A549 (cell line): ENCODE measurements around the gene ZNF275. TPM values are rescaled to one million over a fixed set of nuclear protein-coding genes. Genes with fewer than 3 reads are reported as not detected.

ENCODE experiments used
- ATAC-seq, 2 experiments: fragments of 200-7000 bp in 1 of 2; fragments of >200 bp in 1 of 2; cut with Nextera tagmentation in 1 of 2; cut with Tn5 transposase in 1 of 2; 3 replicates each; pipeline versions ENCODE4 v1.8.0 to v1.9.1; 2018 to 2020; ENCODE audit warnings: mild to moderate bottlenecking in 1 of 2, moderate library complexity in 1 of 2
- CTCF ChIA-PET: fragments of 300-600 bp; sonication (Branson Sonifier 250); formaldehyde crosslinking; extraction: SDS; loops from one replicate; lab custom pipeline; 2021; ENCODE audit warnings: antibody characterized with exemption, inconsistent platforms; lab: Yijun Ruan, JAX
- POLR2A ChIA-PET: fragments of 350-600 bp; formaldehyde crosslinking; extraction: SDS; loops from one replicate; lab custom pipeline; 2021; ENCODE audit warnings: antibody characterized with exemption, inconsistent platforms; lab: Yijun Ruan, JAX
- DNase-seq, 2 experiments: peaks; one replicate each; pipeline versions ENCODE4 v3.0.0 to v3.0.0-alpha.2; 2011 to 2016; ENCODE audit warnings: low read depth in 1 of 2, low spot score in 1 of 2
- FAIRE-seq: peaks from 2 replicates; lab custom pipeline; 2011; peaks lifted over from hg19 to GRCh38; lab: Jason Lieb, UNC
- H3K27ac ChIP-seq, 2 experiments: fragments of >200 bp; sonication (Bioruptor Twin); formaldehyde crosslinking; 3 replicates each; pipeline ENCODE4 v1.5.1; 2016 to 2017
- H3K4me1 ChIP-seq: fragments of >200 bp; sonication (Bioruptor Twin); formaldehyde crosslinking; 3 replicates; pipeline ENCODE4 v1.6.1; 2016
- H3K4me2 ChIP-seq: fragments of >200 bp; sonication (Bioruptor Twin); formaldehyde crosslinking; 3 replicates; pipeline ENCODE4 v1.6.1; 2016
- H3K4me3 ChIP-seq: fragments of >200 bp; sonication (Bioruptor Twin); formaldehyde crosslinking; 3 replicates; pipeline ENCODE4 v1.5.1; 2016
- H3K9me3 ChIP-seq: fragments of >200 bp; sonication (Bioruptor Twin); formaldehyde crosslinking; 3 replicates; pipeline ENCODE4 v1.6.1; 2016
- BCL3 ChIP-seq: fragments of >200 bp; sonication (Bioruptor Twin); formaldehyde crosslinking; IDR thresholded peaks from 3 replicates; pipeline ENCODE4 v1.6.1; 2016
- BHLHE40 ChIP-seq: IDR thresholded peaks from 2 replicates; pipeline ENCODE4 v1.6.1; 2012; ENCODE audit warnings: low read depth, low read length, inconsistent platforms
- CBX8 ChIP-seq: fragments of 200-600 bp; sonication (generic); IDR thresholded peaks from 2 replicates; pipeline ENCODE4 v1.6.1; 2016
- CEBPB ChIP-seq, 2 experiments: fragments of >200 bp in 1 of 2; sonication (Bioruptor Twin) in 1 of 2; formaldehyde crosslinking in 1 of 2; IDR thresholded peaks; 2 replicates each; pipeline ENCODE4 v1.6.1; 2012 to 2016
- CHD2 ChIP-seq: fragments of 150-350 bp; IDR thresholded peaks from 2 replicates; pipeline ENCODE4 v1.6.1; 2014; ENCODE audit warnings: low read length; ENCODE audit not compliant: partially characterized antibody
- CTCF ChIP-seq: fragments of >200 bp; sonication (Bioruptor Twin); formaldehyde crosslinking; IDR thresholded peaks from 3 replicates; pipeline ENCODE4 v1.5.1; 2016
- EHF ChIP-seq: fragments of 250-450 bp; sonication (Bioruptor Pico); IDR thresholded peaks from 2 replicates; pipeline ENCODE4 v1.5.0; 2020; ENCODE audit warnings: mild to moderate bottlenecking
- EP300 ChIP-seq, 2 experiments: fragments of >200 bp; sonication (Bioruptor Twin); formaldehyde crosslinking; IDR thresholded peaks; 2 replicates in 1 of 2; 3 replicates in 1 of 2; pipeline ENCODE4 v1.6.1; 2016 to 2017
- ESRRA ChIP-seq: fragments of 150-350 bp; IDR thresholded peaks from 2 replicates; pipeline ENCODE4 v1.6.1; 2014; ENCODE audit warnings: mild to moderate bottlenecking, low read length, borderline replicate concordance
- FOXS1 ChIP-seq: fragments of 250-450 bp; sonication (Bioruptor Pico); IDR thresholded peaks from 2 replicates; pipeline ENCODE4 v1.5.0; 2020; ENCODE audit warnings: mild to moderate bottlenecking, moderate library complexity
- GATA3 ChIP-seq: IDR thresholded peaks from 2 replicates; pipeline ENCODE4 v1.6.1; 2012; ENCODE audit warnings: borderline replicate concordance
- HMGXB4 ChIP-seq: fragments of 250-450 bp; sonication (Bioruptor Pico); IDR thresholded peaks from 2 replicates; pipeline ENCODE4 v1.5.0; 2021; ENCODE audit warnings: mild to moderate bottlenecking, moderate library complexity, borderline replicate concordance
- HOXB5 ChIP-seq: fragments of 250-450 bp; sonication (Bioruptor Pico); IDR thresholded peaks from 2 replicates; pipeline ENCODE4 v1.5.0; 2020; ENCODE audit warnings: mild to moderate bottlenecking, moderate library complexity
- JUN ChIP-seq, 2 experiments: fragments of >200 bp; sonication (Bioruptor Twin); formaldehyde crosslinking; IDR thresholded peaks; 2 replicates in 1 of 2; 3 replicates in 1 of 2; pipeline ENCODE4 v1.6.1; 2016 to 2017
- JUNB ChIP-seq: fragments of >200 bp; sonication (Bioruptor Twin); formaldehyde crosslinking; IDR thresholded peaks from 2 replicates; pipeline ENCODE4 v1.6.1; 2016
- KDM1A ChIP-seq: fragments of 200-600 bp; sonication (generic); IDR thresholded peaks from 2 replicates; pipeline ENCODE4 v1.6.1; 2016; ENCODE audit warnings: low read depth, mild to moderate bottlenecking
- MAX ChIP-seq: IDR thresholded peaks from 2 replicates; pipeline ENCODE4 v1.6.1; 2012
- POLR2AphosphoS2 ChIP-seq: conservative IDR thresholded peaks from 2 replicates; pipeline ENCODE4 v1.6.1; 2012; ENCODE audit warnings: low read length, improper control_type of control experiment, inconsistent platforms
- RARB ChIP-seq: fragments of 250-450 bp; sonication (Bioruptor Pico); IDR thresholded peaks from 2 replicates; pipeline ENCODE4 v1.8.0; 2021; ENCODE audit warnings: mild to moderate bottlenecking, moderate library complexity
- RCOR1 ChIP-seq: fragments of 150-350 bp; IDR thresholded peaks from 2 replicates; pipeline ENCODE4 v1.6.1; 2014; ENCODE audit warnings: antibody characterized with exemption, low read length, low read depth
- SMC3 ChIP-seq: fragments of >200 bp; sonication (Bioruptor Twin); formaldehyde crosslinking; IDR thresholded peaks from 3 replicates; pipeline ENCODE4 v1.6.1; 2018; ENCODE audit warnings: inconsistent platforms
- TFCP2L1 ChIP-seq: fragments of 250-450 bp; sonication (Bioruptor Pico); IDR thresholded peaks from 2 replicates; pipeline ENCODE4 v1.5.0; 2021; ENCODE audit warnings: mild to moderate bottlenecking
- TP53 ChIP-seq: fragments of 250-450 bp; sonication (Bioruptor Pico); IDR thresholded peaks from 2 replicates; pipeline ENCODE4 v1.5.0; 2021; ENCODE audit warnings: mild to moderate bottlenecking, moderate library complexity
- ZNF302 ChIP-seq: fragments of 250-450 bp; sonication (Bioruptor Pico); IDR thresholded peaks from 2 replicates; pipeline ENCODE4 v1.9.0; 2021; ENCODE audit warnings: inconsistent platforms, mild to moderate bottlenecking, moderate library complexity
- ZSCAN20 ChIP-seq: fragments of 250-450 bp; sonication (Bioruptor Pico); IDR thresholded peaks from 2 replicates; pipeline ENCODE4 v1.8.0; 2022; ENCODE audit warnings: mild to moderate bottlenecking, moderate library complexity
- WGBS: methylation state at CpG from one replicate; pipeline ENCODE4 v1.1.6; 2017; ENCODE audit errors: missing lambda C conversion rate; 5-methylcytosine and 5-hydroxymethylcytosine counted together
- polyA plus RNA-seq, 4 experiments: library from polyadenylated mRNA; depleted of rRNA in 3 of 4; stranded (reverse); fragments of >200 nt; fragmentation: RNase III in 1 of 4; extraction: RNeasy Plus Mini Kit Qiagen cat#74134 plus additional on column Dnase treatment in 1 of 4; gene quantifications; 2 replicates in 3 of 4; 3 replicates in 1 of 4; pipeline ENCODE4 v1.2.3, GENCODE V29; 2011 to 2017

ZNF275 gene
- polyA plus RNA-seq, 2 of the 4 experiments (the other 2 are of a cell fraction) = 3.2 to 6.5 TPM

GRCh38 chrX:153349952-153350351 lies 16.0 kb downstream of the ZNF275 start:
- H3K9me3 ChIP-seq = no peaks in the 10 kb centered on the region
- no peak overlapping the region for H3K4me3 ChIP-seq
- no peak overlapping the region for H3K27ac ChIP-seq
- CTCF ChIA-PET = no interaction called here
- H3K4me2 ChIP-seq = no peak overlapping the region
- POLR2A ChIA-PET = no interaction called here
- no peak for TF ChIP-seq CEBPB (IDR thresholded peaks at IDR 0.05)
- ATAC-seq (no peak), FAIRE-seq (no peak), DNase-seq (no peak)
- 100% methylated on average over 3 of the region's 5 CpGs for WGBS
- no peaks in the 10 kb centered on the region for H3K4me1 ChIP-seq

- POLR2A ChIA-PET = no interaction called here
These were observed 18.0 kb downstream of the ZNF275 start for GRCh38 chrX:153351981-153352380.

GRCh38 chrX:153352858-153353257 lies 18.9 kb downstream of the ZNF275 start:
- CTCF ChIA-PET = no interaction called here
- no peak overlapping the region for H3K4me2 ChIP-seq
- no peak for TF ChIP-seq FOXS1 (CRISPR knock-in tag)
- TF ChIP-seq ESRRA = no peak
- no peak for TF ChIP-seq BHLHE40
- no peak for TF ChIP-seq KDM1A
- TF ChIP-seq RARB (CRISPR knock-in tag) = no peak
- TF ChIP-seq, all 56 proteins: peak for 0
- POLR2A ChIA-PET = no interaction called here
- Histone ChIP-seq H3K4me3 (no peak overlapping the region), H3K4me1 (no peaks in the 10 kb centered on the region), H3K9me3 (no peaks in the 10 kb centered on the region), H3K27ac (no peak overlapping the region)
- FAIRE-seq = no peak
- 83% methylated on average over 1 of the region's 3 CpGs for WGBS
- no peak for DNase-seq
- no peak for ATAC-seq

More at GRCh38 chrX:153351981-153352380, 18.0 kb downstream of the ZNF275 start:
- H3K9me3 ChIP-seq = no peaks in the 10 kb centered on the region
- FAIRE-seq = peak; percentile 83
- TF ChIP-seq BHLHE40 = no peak
- TF ChIP-seq FOXS1 (CRISPR knock-in tag) = no peak
- no peak for TF ChIP-seq EHF (CRISPR knock-in tag)
- TF ChIP-seq BCL3 = no peak
- no peak for TF ChIP-seq CBX8
- TF ChIP-seq TP53 (CRISPR knock-in tag) = no peak
- TF ChIP-seq, all 56 proteins: peak for 0
- Histone ChIP-seq H3K4me1 (no peaks in the 10 kb centered on the region), H3K4me2 (no peak overlapping the region), H3K4me3 (no peak overlapping the region), H3K27ac (no peak overlapping the region)
- 96% methylated on average over 8 of the region's 8 CpGs for WGBS
- DNase-seq (no peak), ATAC-seq (no peak)
- CTCF ChIA-PET = interaction anchor here (0.7 kb wide), 1 partner anchor 178 kb away, joined by 5 read pairs; no protein-coding TSS in a partner anchor

GRCh38 chrX:153353416-153353815 lies 19.5 kb downstream of the ZNF275 start:
- peak in 1 of 2 experiments; percentile 60; a peak in 3 of 6 replicates for ATAC-seq
- POLR2A ChIA-PET = no interaction called here
- WGBS = 81% methylated on average over 5 of the region's 12 CpGs
- FAIRE-seq = no peak
- Histone ChIP-seq H3K4me2 (no peak overlapping the region), H3K4me1 (no peaks in the 10 kb centered on the region), H3K9me3 (no peaks in the 10 kb centered on the region), H3K4me3 (no peak overlapping the region), H3K27ac (no peak overlapping the region)
- TF ChIP-seq ZNF302 (CRISPR knock-in tag) (no peak), TFCP2L1 (no peak), JUN (IDR thresholded peaks at IDR 0.05) (no peak), RCOR1 (no peak), JUNB (no peak), CBX8 (no peak), EP300 (IDR thresholded peaks at IDR 0.05) (no peak), CHD2 (no peak), MAX (no peak), RARB (CRISPR knock-in tag) (no peak), HMGXB4 (no peak), CTCF (no peak), HOXB5 (CRISPR knock-in tag) (no peak), GATA3 (no peak), KDM1A (no peak), POLR2AphosphoS2 (no peak), ZSCAN20 (CRISPR knock-in tag) (no peak), SMC3 (no peak)
- CTCF ChIA-PET = no interaction called here
- DNase-seq = no peak
